PFSK-1 (cell line): ENCODE results near the gene CEP85L.

Experiments used
- FOXP2 ChIP-seq: optimal IDR thresholded peaks from 2 replicates; pipeline ENCODE3; 2011; ENCODE audit warnings: borderline replicate concordance, control low read depth, inconsistent platforms; ENCODE audit not compliant: insufficient read depth; ENCODE audit errors: extremely low read length, extremely low read depth
- POLR2AphosphoS5 ChIP-seq: IDR thresholded peaks from 2 replicates; pipeline ENCODE4 v1.6.1; 2012; ENCODE audit warnings: low read depth, mild to moderate bottlenecking, control low read depth, low read length, moderate library complexity
- SIN3A ChIP-seq: IDR thresholded peaks from 2 replicates; pipeline ENCODE4 v1.6.1; 2012; ENCODE audit warnings: mild to moderate bottlenecking, low read length, moderate library complexity, borderline replicate concordance; ENCODE audit not compliant: insufficient read depth
- TAF1 ChIP-seq: IDR thresholded peaks from 2 replicates; pipeline ENCODE4 v1.6.1; 2012; ENCODE audit warnings: low read length, control low read depth, borderline replicate concordance; ENCODE audit not compliant: insufficient read depth
- TF ChIP-seq, protein P1 (sequence below), 2 experiments: IDR thresholded peaks; 2 replicates each; pipeline versions ENCODE4 v1.6.1 to v1.8.0; 2011 to 2012; ENCODE audit warnings: low read depth in 2 of 2, low read length in 2 of 2, control low read depth in 1 of 2, inconsistent platforms in 1 of 2, mild to moderate bottlenecking in 1 of 2, moderate library complexity in 1 of 2; ENCODE audit not compliant: insufficient read depth in 1 of 2

- TF ChIP-seq, protein P1, sequence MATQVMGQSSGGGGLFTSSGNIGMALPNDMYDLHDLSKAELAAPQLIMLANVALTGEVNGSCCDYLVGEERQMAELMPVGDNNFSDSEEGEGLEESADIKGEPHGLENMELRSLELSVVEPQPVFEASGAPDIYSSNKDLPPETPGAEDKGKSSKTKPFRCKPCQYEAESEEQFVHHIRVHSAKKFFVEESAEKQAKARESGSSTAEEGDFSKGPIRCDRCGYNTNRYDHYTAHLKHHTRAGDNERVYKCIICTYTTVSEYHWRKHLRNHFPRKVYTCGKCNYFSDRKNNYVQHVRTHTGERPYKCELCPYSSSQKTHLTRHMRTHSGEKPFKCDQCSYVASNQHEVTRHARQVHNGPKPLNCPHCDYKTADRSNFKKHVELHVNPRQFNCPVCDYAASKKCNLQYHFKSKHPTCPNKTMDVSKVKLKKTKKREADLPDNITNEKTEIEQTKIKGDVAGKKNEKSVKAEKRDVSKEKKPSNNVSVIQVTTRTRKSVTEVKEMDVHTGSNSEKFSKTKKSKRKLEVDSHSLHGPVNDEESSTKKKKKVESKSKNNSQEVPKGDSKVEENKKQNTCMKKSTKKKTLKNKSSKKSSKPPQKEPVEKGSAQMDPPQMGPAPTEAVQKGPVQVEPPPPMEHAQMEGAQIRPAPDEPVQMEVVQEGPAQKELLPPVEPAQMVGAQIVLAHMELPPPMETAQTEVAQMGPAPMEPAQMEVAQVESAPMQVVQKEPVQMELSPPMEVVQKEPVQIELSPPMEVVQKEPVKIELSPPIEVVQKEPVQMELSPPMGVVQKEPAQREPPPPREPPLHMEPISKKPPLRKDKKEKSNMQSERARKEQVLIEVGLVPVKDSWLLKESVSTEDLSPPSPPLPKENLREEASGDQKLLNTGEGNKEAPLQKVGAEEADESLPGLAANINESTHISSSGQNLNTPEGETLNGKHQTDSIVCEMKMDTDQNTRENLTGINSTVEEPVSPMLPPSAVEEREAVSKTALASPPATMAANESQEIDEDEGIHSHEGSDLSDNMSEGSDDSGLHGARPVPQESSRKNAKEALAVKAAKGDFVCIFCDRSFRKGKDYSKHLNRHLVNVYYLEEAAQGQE (IDR thresholded peaks at IDR 0.05; ENCODE audit: insufficient read depth in 1 of 2, low read depth in 2 of 2, low read length in 2 of 2), result no peak
- no peak for TF ChIP-seq TAF1
- TF ChIP-seq POLR2AphosphoS5, result no peak
- no peak for TF ChIP-seq SIN3A
- TF ChIP-seq FOXP2, result no peak
These were observed 66.5 kb downstream of the CEP85L start for GRCh38 chr6:118584911-118585310.
